Esophagus muscularis mucosa (tissue), 4 donors: ENCODE data around the gene DOCK6. TPM values are rescaled to one million over a fixed set of nuclear protein-coding genes. Genes with fewer than 3 reads are reported as not detected.

Experiments used
- DNase-seq: peaks from one replicate; pipeline ENCODE4 v3.0.0-alpha.2; 2017; ENCODE audit errors: extremely low spot score
- H3K27ac ChIP-seq, 4 donors: fragments of 200-600 bp; sonication (generic); replicated peaks in 1 of 4; 1 replicate in 3 of 4; 2 replicates in 1 of 4; pipeline ENCODE4 v1.5.1; 2016 to 2019; ENCODE audit warnings: mild to moderate bottlenecking in 1 of 4
- H3K27me3 ChIP-seq, 4 donors: fragments of 200-600 bp; sonication (generic); one replicate each; pipeline versions ENCODE4 v1.5.1 to v1.6.0; 2016 to 2019
- H3K36me3 ChIP-seq, 4 donors: fragments of 200-600 bp; sonication (generic); one replicate each; pipeline ENCODE4 v1.5.1; 2016 to 2019
- H3K4me1 ChIP-seq, 4 donors: fragments of 200-600 bp; sonication (generic); one replicate each; pipeline ENCODE4 v1.5.1; 2016 to 2019
- H3K4me3 ChIP-seq, 4 donors: fragments of 200-600 bp; sonication (generic); 1 replicate in 2 of 4; 2 replicates in 2 of 4; pipeline ENCODE4 v1.5.1; 2016 to 2019; ENCODE audit warnings: mild to moderate bottlenecking in 4 of 4, moderate library complexity in 1 of 4
- H3K9me3 ChIP-seq, 4 donors: fragments of 200-600 bp; sonication (generic); 1 replicate in 3 of 4; 2 replicates in 1 of 4; pipeline ENCODE4 v1.5.1; 2016 to 2019
- CTCF ChIP-seq, 3 experiments: fragments of 200-600 bp in 2 of 3; fragments of 450-650 bp in 1 of 3; sonication (generic) in 2 of 3; IDR thresholded peaks; one replicate each; pipeline ENCODE4 v1.5.1; 2017 to 2019; ENCODE audit warnings: antibody characterized with exemption in 3 of 3, mild to moderate bottlenecking in 2 of 3, moderate library complexity in 1 of 3
- EP300 ChIP-seq: sonication (generic); formaldehyde crosslinking; IDR thresholded peaks from one replicate; pipeline ENCODE4 v1.6.1; 2017; ENCODE audit warnings: antibody characterized with exemption
- POLR2A ChIP-seq: fragments of 450-650 bp; IDR thresholded peaks from one replicate; pipeline ENCODE4 v1.6.1; 2017; ENCODE audit warnings: antibody characterized with exemption, moderate library complexity, mild to moderate bottlenecking, low read depth
- POLR2AphosphoS5 ChIP-seq, 2 donors: sonication (generic); formaldehyde crosslinking; IDR thresholded peaks; one replicate each; pipeline ENCODE4 v1.6.1; 2017; ENCODE audit warnings: antibody characterized with exemption in 2 of 2
- WGBS: methylation state at CpG from one replicate; pipeline ENCODE4 v1.1.5; 2018; 5-methylcytosine and 5-hydroxymethylcytosine counted together
- intact Hi-C: fragments of 100-400 bp; cut with DNase I; formaldehyde crosslinking; loops from one replicate; pipeline ENCODE4 v1.15.1; 2023
- total RNA-seq, 4 donors: library from RNA; depleted of rRNA; stranded (reverse); fragments of >200 nt; gene quantifications; one replicate each; pipeline versions ENCODE4 v1.1.0 to v1.2.1, GENCODE V29; 2016

Gene DOCK6
- total RNA-seq, 4 donors from 2014 or later: 32.6 to 51.0 (median 40.1) TPM

DNA sequence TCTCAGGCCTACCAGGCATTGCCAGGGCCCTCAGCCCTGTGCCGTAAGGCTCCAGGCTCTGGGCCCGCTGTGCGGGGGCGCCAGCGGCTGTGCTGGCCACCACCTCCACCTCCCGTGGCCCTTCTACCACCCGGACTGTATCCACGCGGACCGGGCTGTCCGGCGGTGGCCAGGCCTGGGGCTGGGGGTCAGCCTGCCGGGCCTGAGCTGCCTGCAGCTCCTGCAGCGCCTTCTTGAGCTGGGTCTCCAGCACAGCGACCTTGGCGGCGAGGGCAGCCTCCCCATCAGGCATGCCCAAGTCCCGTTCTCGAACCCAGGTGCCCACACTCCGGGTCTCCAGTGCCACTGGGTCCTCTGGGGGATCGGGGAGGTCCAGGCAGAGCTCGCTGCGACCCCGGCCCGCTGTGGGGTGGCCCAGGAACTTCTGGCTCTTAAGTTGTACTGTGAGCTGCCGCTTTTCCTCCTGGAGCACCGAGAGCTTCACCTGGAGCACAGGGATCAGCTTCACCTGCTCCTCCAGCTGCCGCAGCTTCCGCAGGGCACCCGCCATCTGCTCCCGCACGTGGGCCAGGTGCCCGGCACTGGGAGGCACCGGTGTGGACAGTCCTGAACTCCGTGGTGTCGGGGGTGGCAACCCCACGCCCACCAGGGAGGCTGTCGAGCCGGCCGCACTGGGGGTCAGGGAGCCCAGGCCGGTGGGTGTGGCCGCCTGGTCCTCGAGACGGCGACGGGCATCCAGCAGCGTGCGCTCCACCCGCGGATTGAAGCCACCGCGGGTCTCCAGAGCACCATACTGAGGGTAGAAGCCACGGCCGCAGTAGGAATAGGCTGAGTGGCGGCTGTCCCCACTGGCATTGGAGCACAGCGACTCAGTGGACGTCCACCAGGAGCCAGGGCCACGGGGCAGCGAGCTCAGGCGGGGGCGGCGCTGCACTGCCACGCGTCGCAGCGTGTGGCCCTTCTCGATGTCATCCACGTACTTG, 69.1 kb downstream of the DOCK6 start:
- TF ChIP-seq EP300: no peak
- no peak for TF ChIP-seq POLR2A
- TF ChIP-seq POLR2AphosphoS5 (IDR thresholded peaks at IDR 0.05): no peak
- TF ChIP-seq CTCF (IDR thresholded peaks at IDR 0.05): no peak
- H3K9me3 ChIP-seq: no peaks in the 10 kb centered on the region
- intact Hi-C loops: no loop called here
- no peak for DNase-seq
- H3K4me3 ChIP-seq: peak overlapping the region; percentile 66 to 92 (median 84)
- WGBS: 68% methylated on average over 34 of the region's 68 CpGs
- peaks cover 25 to 61% (median 57%) of the 10 kb centered on the region in 4 donors for H3K36me3 ChIP-seq
- peaks cover 80 to 92% (median 90%) of the 10 kb centered on the region in 4 donors for H3K4me1 ChIP-seq
- no peaks in the 10 kb centered on the region for H3K27me3 ChIP-seq
- H3K27ac ChIP-seq: peak overlapping the region; percentile 89 to 98 (median 96)

DNA sequence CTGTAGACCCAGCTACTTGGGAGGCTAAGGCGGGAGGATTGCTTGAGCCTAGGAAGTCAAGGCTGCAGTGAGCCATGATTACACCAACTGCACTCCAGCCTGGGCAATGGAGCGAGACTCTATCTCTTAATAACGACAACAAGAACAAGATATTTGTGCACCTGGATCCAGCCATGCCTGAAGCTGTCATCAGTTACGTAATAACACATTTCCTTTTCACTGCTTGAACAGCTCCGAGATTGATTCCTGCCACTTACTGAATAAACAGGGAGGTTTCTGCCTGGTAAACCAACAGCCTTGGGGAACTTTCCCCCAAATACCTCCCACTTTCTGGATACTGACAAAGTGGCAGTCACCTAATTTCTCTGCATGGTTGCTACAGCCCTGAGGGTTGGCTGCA, 70.4 kb downstream of the DOCK6 start:
- Histone ChIP-seq H3K27me3 (no peaks in the 10 kb centered on the region), H3K36me3 (peaks cover 31 to 70% (median 70%) of the 10 kb centered on the region in 4 donors), H3K27ac (peak overlapping the region; percentile 89 to 98 (median 96)), H3K4me1 (peaks cover 85 to 98% (median 97%) of the 10 kb centered on the region in 4 donors), H3K4me3 (peak overlapping the region in 3 of 4 donors; percentile 22 to 83 (median 66)), H3K9me3 (no peaks in the 10 kb centered on the region)
- intact Hi-C loops: no loop called here
- WGBS: 75% methylated on average over 5 of the region's 5 CpGs
- TF ChIP-seq POLR2AphosphoS5 (IDR thresholded peaks at IDR 0.05): no peak
- no peak for TF ChIP-seq CTCF (IDR thresholded peaks at IDR 0.05)
- TF ChIP-seq POLR2A: no peak
- no peak for TF ChIP-seq EP300
- no peak for DNase-seq

DNA sequence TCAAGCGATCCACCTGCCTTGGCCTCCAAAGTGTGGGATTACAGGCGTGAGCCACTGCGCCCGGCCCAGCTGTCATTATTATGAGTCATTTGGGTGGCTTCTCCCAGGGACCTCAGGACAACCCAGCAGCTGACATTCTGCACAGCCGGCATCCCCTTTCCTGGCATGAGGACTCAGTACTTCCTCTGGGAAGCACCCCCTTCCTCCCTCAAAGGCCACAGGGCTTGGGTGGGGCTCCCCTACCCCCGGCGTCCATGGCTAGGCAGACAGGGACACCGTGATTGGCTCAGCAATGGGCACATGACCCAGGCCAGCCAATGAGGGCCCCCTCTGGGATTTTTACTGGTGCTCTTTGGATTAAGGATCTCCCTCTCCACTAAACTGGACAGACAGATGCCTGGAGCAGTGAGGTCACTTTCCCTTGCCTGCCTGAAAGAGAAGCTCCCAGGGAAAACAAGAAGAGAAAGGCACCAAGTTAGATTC, 71.0 kb downstream of the DOCK6 start:
- Histone ChIP-seq H3K27me3 (no peaks in the 10 kb centered on the region), H3K9me3 (no peaks in the 10 kb centered on the region), H3K4me1 (peaks cover 91 to 100% (median 100%) of the 10 kb centered on the region in 4 donors), H3K27ac (peak overlapping the region; percentile 89 to 98 (median 96)), H3K36me3 (peaks cover 34 to 77% (median 75%) of the 10 kb centered on the region in 4 donors), H3K4me3 (peak overlapping the region; percentile 2 to 83 (median 44))
- WGBS: 9% methylated on average over 8 of the region's 8 CpGs
- DNase-seq: no peak
- TF ChIP-seq POLR2AphosphoS5 (IDR thresholded peaks at IDR 0.05) (peak; percentile 63 to 74), POLR2A (no peak), EP300 (no peak)
- intact Hi-C loops: no loop called here

- intact Hi-C loops: no loop called here
- no peaks in the 10 kb centered on the region for H3K9me3 ChIP-seq
- peaks cover 90 to 100% (median 100%) of the 10 kb centered on the region in 4 donors for H3K4me1 ChIP-seq
- DNase-seq: no peak
- 67% methylated on average over 8 of the region's 8 CpGs for WGBS
- TF ChIP-seq POLR2A (no peak), POLR2AphosphoS5 (IDR thresholded peaks at IDR 0.05) (no peak), EP300 (no peak), CTCF (IDR thresholded peaks at IDR 0.05) (no peak)
- peak overlapping the region; percentile 89 to 98 (median 96) for H3K27ac ChIP-seq
- no peaks in the 10 kb centered on the region for H3K27me3 ChIP-seq
- H3K4me3 ChIP-seq: peak overlapping the region in 3 of 4 donors; percentile 22 to 83 (median 66)
- peaks cover 42 to 83% (median 82%) of the 10 kb centered on the region in 4 donors for H3K36me3 ChIP-seq
Observed at GRCh38 chr19:11190501-11190900, 71.8 kb downstream of the DOCK6 start.

DNA sequence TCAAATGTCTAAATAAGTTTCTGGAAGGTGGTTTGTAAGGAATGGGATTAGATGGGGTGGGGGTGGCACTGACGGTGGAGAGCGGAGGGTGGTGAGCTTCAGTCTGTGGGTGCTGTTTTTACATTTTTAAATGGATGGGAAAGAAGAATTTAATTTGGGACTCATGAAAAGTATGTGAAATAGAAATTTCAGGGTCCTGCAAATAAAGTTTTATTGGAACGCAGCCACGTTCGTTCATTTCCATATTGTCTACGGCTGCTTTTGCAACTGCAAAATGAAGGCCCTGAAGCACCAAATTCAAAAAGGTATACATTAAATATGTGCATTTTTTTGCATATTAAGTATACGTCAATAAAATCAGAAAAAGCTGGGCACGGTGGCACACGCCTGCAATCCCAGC, 74.9 kb downstream of the DOCK6 start:
- Histone ChIP-seq H3K36me3 (peaks cover 27 to 78% (median 76%) of the 10 kb centered on the region in 4 donors), H3K27ac (peak overlapping the region; percentile 89 to 98 (median 96)), H3K4me1 (peaks cover 76 to 100% (median 92%) of the 10 kb centered on the region in 4 donors), H3K4me3 (no peak overlapping the region), H3K9me3 (no peaks in the 10 kb centered on the region), H3K27me3 (no peaks in the 10 kb centered on the region)
- TF ChIP-seq EP300: no peak
- no peak for TF ChIP-seq POLR2AphosphoS5 (IDR thresholded peaks at IDR 0.05)
- TF ChIP-seq CTCF (IDR thresholded peaks at IDR 0.05): no peak
- TF ChIP-seq POLR2A: no peak
- 79% methylated on average over 9 of the region's 9 CpGs for WGBS
- DNase-seq: no peak
- intact Hi-C loops: no loop called here
